Kidney (tissue), 14 donors: ENCODE measurements around the gene UBE3C. TPM values are rescaled to one million over a fixed set of nuclear protein-coding genes. Genes with fewer than 3 reads are reported as not detected.
A peak's percentile ranks its signal among the peaks of the same experiment; 100 is the strongest.

ENCODE experiments used
- DNase-seq, 5 donors: peaks; one replicate each; pipeline ENCODE4 v3.0.0-alpha.2; 2013 to 2020
- FAIRE-seq: peaks from 2 replicates; lab custom pipeline; 2012; peaks lifted over from hg19 to GRCh38; lab: Jason Lieb, UNC
- H3K27ac ChIP-seq, 2 donors: one replicate each; pipeline ENCODE4 v1.7.0; 2013; ENCODE audit warnings: low read depth in 2 of 2, low read length in 2 of 2, inconsistent platforms in 1 of 2
- H3K27me3 ChIP-seq: one replicate; pipeline ENCODE4 v1.7.1; 2013; ENCODE audit warnings: low read length, inconsistent platforms; ENCODE audit not compliant: control insufficient read depth, insufficient read depth
- H3K36me3 ChIP-seq, 3 donors: one replicate each; pipeline versions ENCODE4 v1.7.0 to v1.7.1; 2013; ENCODE audit warnings: low read length in 3 of 3, control low read depth in 1 of 3, inconsistent platforms in 1 of 3; ENCODE audit not compliant: insufficient read depth in 3 of 3, control insufficient read depth in 2 of 3
- H3K4me1 ChIP-seq, 3 donors: one replicate each; pipeline versions ENCODE4 v1.7.0 to v1.7.1; 2013; ENCODE audit warnings: low read length in 3 of 3, inconsistent platforms in 1 of 3, low read depth in 1 of 3; ENCODE audit not compliant: control insufficient read depth in 2 of 3, insufficient read depth in 2 of 3
- H3K4me3 ChIP-seq, 3 donors: one replicate each; pipeline versions ENCODE4 v1.7.0 to v1.8.1; 2013; ENCODE audit warnings: low read length in 3 of 3, control low read depth in 1 of 3, inconsistent platforms in 1 of 3
- H3K9ac ChIP-seq, 3 donors: one replicate each; pipeline versions ENCODE4 v1.7.0 to v1.7.1; 2013; ENCODE audit warnings: low read length in 3 of 3, control low read depth in 1 of 3, inconsistent platforms in 1 of 3
- H3K9me3 ChIP-seq, 3 donors: one replicate each; pipeline versions ENCODE4 v1.7.0 to v1.7.1; 2013; ENCODE audit warnings: low read length in 3 of 3, control low read depth in 1 of 3, inconsistent platforms in 1 of 3; ENCODE audit not compliant: control insufficient read depth in 2 of 3, insufficient read depth in 1 of 3
- intact Hi-C: fragments of 100-400 bp; cut with DNase I; formaldehyde crosslinking; loops from one replicate; pipeline ENCODE4 v1.11.1; 2022
- polyA plus RNA-seq: library from polyadenylated mRNA; stranded (reverse); fragments of 350-450 nt; fragmentation: Illumina TruSeq; extraction: RNeasy Lipid Tissue Mini Kit (QIAGEN cat#74804); gene quantifications from one replicate; pipeline ENCODE4 v1.2.3, GENCODE V29; 2014; ENCODE audit warnings: low read depth, low replicate concordance; ENCODE audit not compliant: insufficient read depth
- total RNA-seq: library from RNA; stranded (reverse); fragmentation: NEBNext Ultra II Directional; extraction: Animal tissue kit (Norgen Biotek cat#: 25700); gene quantifications from one replicate; pipeline ENCODE4 v1.2.1, GENCODE V29; 2021
- TF ChIP-seq, protein P1 (sequence below): IDR thresholded peaks from 3 replicates; pipeline ENCODE4 v1.5.1; 2012; ENCODE audit warnings: mild to moderate bottlenecking, moderate library complexity, borderline replicate concordance; ENCODE audit not compliant: insufficient read depth; ENCODE audit errors: extremely low read depth
- donor health status: control.
- donor health status: control.
- donor health status: control.
- donor health status: control.
- donor health status: control.
- donor health status: DM: yes; HTN: yes; CAD: no.
- donor health status: Normal renal cell carcinoma (clear cell type).

Gene UBE3C
- total and polyA plus RNA-seq, 2 donors from 2014 or later = 20.9 to 58.5 TPM

DNA sequence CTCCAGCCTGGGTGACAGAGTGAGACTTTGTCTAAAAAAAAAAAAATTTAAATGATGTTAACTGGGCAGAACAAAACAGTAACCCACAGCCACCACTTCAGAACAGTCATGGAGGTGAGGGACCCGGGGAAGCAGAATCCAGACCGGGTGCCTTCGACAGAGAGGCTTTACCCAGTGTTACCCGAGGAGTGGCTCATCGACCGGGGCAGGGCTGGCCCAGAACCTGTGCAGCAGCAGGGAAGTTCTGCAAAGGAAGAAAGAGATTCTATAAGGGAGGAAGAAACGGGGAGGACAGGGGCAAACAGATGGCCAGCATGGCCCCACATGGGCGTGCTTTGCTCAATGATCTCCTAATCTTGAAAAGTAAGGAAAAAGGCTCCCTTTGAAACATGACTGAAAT, 26.0 kb upstream of the UBE3C start:
- no peaks in the 10 kb centered on the region for H3K4me1 ChIP-seq
- peaks cover 0 to 13% (median 0%) of the 10 kb centered on the region in 3 donors for H3K9me3 ChIP-seq
- H3K9ac ChIP-seq = no peak overlapping the region
- H3K27me3 ChIP-seq = no peaks in the 10 kb centered on the region
- no peak overlapping the region for H3K4me3 ChIP-seq
- DNase-seq = peak in 1 of 5 donors; percentile 31
- intact Hi-C loops = no loop called here
- TF ChIP-seq, protein P1, sequence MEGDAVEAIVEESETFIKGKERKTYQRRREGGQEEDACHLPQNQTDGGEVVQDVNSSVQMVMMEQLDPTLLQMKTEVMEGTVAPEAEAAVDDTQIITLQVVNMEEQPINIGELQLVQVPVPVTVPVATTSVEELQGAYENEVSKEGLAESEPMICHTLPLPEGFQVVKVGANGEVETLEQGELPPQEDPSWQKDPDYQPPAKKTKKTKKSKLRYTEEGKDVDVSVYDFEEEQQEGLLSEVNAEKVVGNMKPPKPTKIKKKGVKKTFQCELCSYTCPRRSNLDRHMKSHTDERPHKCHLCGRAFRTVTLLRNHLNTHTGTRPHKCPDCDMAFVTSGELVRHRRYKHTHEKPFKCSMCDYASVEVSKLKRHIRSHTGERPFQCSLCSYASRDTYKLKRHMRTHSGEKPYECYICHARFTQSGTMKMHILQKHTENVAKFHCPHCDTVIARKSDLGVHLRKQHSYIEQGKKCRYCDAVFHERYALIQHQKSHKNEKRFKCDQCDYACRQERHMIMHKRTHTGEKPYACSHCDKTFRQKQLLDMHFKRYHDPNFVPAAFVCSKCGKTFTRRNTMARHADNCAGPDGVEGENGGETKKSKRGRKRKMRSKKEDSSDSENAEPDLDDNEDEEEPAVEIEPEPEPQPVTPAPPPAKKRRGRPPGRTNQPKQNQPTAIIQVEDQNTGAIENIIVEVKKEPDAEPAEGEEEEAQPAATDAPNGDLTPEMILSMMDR = no peak
- H3K27ac ChIP-seq = no peak overlapping the region
- no peak for FAIRE-seq
- H3K36me3 ChIP-seq = no peaks in the 10 kb centered on the region

DNA sequence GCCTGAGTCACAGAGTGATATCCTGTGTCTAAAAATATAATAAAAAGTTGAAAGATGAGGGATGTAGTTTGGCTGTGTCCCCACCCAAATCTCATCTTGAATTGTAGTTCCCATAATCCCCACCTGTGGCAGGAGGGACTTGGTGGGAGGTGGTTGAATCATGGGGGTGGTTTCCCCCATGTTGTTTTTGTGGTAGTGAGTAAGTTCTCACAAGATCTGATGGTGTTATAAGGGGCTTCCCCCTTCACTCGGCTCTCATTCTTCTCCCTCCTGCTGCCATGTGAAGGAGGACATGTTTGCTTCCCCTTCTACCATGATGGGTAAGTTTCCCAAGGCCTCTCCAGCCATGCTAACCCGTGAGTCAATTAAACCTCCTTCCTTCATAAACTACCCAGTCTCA, 25.1 kb upstream of the UBE3C start:
- intact Hi-C loops = no loop called here
- H3K36me3 ChIP-seq = no peaks in the 10 kb centered on the region
- peaks cover 0 to 10% (median 0%) of the 10 kb centered on the region in 3 donors for H3K9me3 ChIP-seq
- no peak overlapping the region for H3K27ac ChIP-seq
- H3K9ac ChIP-seq = no peak overlapping the region
- TF ChIP-seq, protein P1 = no peak
- FAIRE-seq (no peak), DNase-seq (no peak)
- H3K27me3 ChIP-seq = no peaks in the 10 kb centered on the region
- no peak overlapping the region for H3K4me3 ChIP-seq
- no peaks in the 10 kb centered on the region for H3K4me1 ChIP-seq

DNA sequence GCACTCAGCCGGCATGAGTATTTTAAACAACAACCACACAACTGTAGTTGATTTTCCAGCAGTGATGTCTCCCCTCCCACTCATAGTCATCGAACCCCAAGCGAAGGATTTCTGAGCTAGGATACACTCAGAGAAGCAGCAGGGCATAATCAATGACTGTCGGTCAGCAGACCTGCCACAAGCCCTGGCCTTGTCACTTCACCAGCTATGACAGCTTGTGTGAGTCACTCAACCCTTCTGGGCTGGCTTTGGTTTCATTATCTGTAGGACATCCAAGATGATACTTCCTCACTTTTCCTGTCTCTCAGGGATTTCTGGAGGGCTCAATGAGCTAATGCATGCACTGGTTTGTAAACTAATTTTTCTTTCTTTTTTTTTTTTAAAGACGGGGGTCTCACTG, 22.0 kb upstream of the UBE3C start:
- intact Hi-C loops = no loop called here
- no peak for FAIRE-seq

More for the DNA sequence above, 22.0 kb upstream of the UBE3C start:
- Histone ChIP-seq H3K36me3 (no peaks in the 10 kb centered on the region), H3K4me3 (no peak overlapping the region), H3K27ac (no peak overlapping the region), H3K27me3 (no peaks in the 10 kb centered on the region), H3K9ac (no peak overlapping the region), H3K4me1 (no peaks in the 10 kb centered on the region), H3K9me3 (peaks cover 0 to 6% (median 0%) of the 10 kb centered on the region in 3 donors)
- no peak for DNase-seq
- TF ChIP-seq, protein P1 = no peak
